Uterus (tissue), 2 donors: ENCODE data around the gene PDLIM4.

Experiments
- CTCF ChIP-seq, 4 experiments: fragments of 200-600 bp in 2 of 4; fragments of 450-650 bp in 2 of 4; sonication (generic) in 2 of 4; IDR thresholded peaks; one replicate each; pipeline ENCODE4 v1.5.1; 2016 to 2019; ENCODE audit warnings: antibody characterized with exemption in 4 of 4, mild to moderate bottlenecking in 2 of 4, moderate library complexity in 1 of 4
- POLR2A ChIP-seq, 2 donors: fragments of 450-650 bp; IDR thresholded peaks; one replicate each; pipeline ENCODE4 v1.6.1; 2016; ENCODE audit warnings: antibody characterized with exemption in 2 of 2, mild to moderate bottlenecking in 1 of 2, moderate library complexity in 1 of 2

GRCh38 chr5:132268769-132269551 is 11.5 kb downstream of the PDLIM4 start:
- TF ChIP-seq CTCF (IDR thresholded peaks at IDR 0.05) (no peak), POLR2A (IDR thresholded peaks at IDR 0.05) (no peak)
